GM19239 (cell line): ENCODE data around the gene PALMD.

Source experiments
- DNase-seq: peaks from one replicate; pipeline ENCODE4 v3.0.0; 2011; ENCODE audit warnings: low spot score; ENCODE audit not compliant: insufficient read length
- FAIRE-seq: peaks from 2 replicates; lab custom pipeline; 2011; peaks lifted over from hg19 to GRCh38; lab: Jason Lieb, UNC

The PALMD gene

DNA sequence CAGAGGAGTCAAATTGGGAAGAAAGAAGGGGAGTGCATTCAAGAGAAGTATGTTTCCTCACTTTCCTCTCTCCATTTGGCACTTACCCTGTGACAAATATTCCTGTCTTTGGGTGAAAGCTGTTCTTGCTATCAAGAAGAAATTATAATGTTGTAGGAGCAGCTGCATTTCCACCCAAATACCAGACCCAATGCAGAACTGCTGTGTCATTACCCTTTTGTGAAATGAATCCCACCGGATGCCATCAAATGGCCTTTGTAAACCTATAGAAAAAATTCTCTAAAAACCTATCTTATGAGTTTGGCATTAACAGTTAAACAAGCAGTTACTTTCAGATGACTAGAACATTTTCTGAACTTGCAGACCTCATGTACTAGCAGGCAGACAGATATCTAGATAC is 16.7 kb upstream of the PALMD start:
- DNase-seq (no peak), FAIRE-seq (no peak)

DNA sequence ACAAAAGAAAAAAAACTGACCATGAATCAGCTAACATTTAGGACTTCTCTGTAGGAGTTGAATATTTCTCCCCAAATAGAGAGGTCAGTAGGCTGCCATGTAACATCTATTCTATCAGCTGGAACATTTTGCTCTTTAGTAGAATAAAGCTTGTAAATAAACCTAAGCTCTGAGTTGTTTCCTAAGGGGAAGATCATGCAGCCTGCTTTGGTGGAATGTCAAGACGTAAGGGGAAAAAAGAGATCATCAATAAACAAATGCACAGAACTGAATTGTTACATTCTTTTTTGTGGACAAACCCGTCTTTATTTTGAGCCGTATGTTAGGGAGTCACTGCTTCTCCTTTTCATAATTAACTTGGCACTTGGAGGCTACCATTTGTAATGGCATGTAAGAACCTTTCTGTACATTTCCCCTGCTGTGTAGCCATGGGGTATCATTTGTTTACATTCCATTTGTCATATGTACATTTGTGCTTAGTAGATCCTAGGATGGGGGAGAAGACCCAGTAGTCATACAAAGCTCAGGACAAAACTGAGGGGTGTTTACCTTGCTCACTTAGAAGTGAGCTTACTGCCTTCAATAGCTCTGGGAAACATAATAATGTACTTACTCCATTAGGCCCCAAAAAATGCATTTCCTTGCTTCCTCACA is 10.8 kb upstream of the PALMD start:
- FAIRE-seq (no peak), DNase-seq (no peak)

GRCh38 chr1:99635664-99636063 is 10.2 kb upstream of the PALMD start:
- FAIRE-seq: no peak
- no peak for DNase-seq

DNA sequence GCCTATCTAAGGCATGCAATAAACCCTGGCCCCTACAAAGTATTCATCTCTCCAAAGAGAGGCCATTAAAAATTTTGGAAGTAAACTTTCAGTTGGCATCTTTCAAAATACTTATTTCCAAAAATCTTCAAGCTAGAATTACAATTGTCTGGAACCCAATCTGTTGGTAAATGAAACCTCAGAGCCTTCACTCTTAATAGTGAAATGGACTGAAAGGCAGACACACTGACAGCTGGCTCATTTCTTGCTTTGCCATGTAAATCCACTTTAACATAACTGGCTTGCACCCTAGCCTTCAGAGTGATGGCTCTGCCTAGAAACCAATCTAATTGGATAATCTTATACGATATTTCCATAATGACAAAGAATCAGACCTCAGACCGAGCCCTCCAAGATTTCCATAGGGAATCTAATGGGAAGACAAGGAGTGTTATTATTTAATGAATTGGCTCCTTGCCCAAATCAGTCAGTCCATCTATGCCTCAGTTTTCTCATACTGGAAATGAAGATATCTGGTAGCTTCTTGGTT is 9.2 kb upstream of the PALMD start:
- FAIRE-seq (no peak), DNase-seq (no peak)

DNA sequence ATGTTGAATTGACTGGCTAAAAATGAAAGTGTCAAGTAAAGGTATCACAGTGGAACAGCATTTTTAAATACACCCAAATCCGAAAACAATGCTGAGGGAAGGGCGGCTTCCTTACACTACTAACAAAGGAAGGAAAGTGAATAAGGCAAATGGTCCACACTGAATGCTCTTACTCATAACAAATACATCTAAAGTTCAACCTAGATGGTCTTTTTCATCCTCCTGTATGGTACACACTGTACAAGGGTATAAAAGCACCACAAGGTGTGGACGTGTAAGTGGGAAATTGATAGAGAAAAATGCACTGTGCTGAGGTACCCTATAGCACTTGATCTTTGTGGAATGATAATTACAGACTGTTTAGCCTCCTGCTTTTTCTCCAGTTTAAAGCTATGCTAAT is 7.1 kb upstream of the PALMD start:
- FAIRE-seq (no peak), DNase-seq (no peak)

- FAIRE-seq (no peak), DNase-seq (no peak)
Observed at GRCh38 chr1:99639408-99639807, 6.5 kb upstream of the PALMD start.

GRCh38 chr1:99639945-99640344 is 6.0 kb upstream of the PALMD start:
- DNase-seq: no peak
- FAIRE-seq: no peak

GRCh38 chr1:99640672-99641071 is 5.2 kb upstream of the PALMD start:
- no peak for FAIRE-seq
- no peak for DNase-seq

DNA sequence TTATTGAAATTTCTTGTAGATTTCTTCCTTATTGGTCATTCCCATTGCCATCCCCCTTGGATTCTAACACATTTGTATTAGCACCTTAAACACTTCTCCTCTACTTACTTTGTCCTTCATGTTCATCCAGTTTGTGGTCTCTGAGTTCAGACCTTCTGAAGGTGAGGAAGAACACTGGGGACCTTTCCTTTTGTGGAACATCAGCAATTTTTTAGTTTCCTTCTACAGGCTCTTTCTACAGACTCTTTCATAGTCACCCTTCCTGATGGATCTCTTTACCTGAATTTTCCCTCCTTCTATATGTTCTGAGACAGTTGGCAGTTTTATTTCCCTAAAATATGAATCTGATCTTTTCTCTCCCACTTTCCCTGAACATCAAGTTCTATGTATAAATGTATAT is 4.4 kb upstream of the PALMD start:
- DNase-seq: no peak
- no peak for FAIRE-seq

GRCh38 chr1:99642053-99642452 is 3.9 kb upstream of the PALMD start:
- DNase-seq: no peak
- no peak for FAIRE-seq

GRCh38 chr1:99643021-99643779 is 2.7 kb upstream of the PALMD start:
- FAIRE-seq: no peak
- no peak for DNase-seq

GRCh38 chr1:99644279-99645004 is 1.5 kb upstream of the PALMD start:
- DNase-seq (no peak), FAIRE-seq (no peak)

DNA sequence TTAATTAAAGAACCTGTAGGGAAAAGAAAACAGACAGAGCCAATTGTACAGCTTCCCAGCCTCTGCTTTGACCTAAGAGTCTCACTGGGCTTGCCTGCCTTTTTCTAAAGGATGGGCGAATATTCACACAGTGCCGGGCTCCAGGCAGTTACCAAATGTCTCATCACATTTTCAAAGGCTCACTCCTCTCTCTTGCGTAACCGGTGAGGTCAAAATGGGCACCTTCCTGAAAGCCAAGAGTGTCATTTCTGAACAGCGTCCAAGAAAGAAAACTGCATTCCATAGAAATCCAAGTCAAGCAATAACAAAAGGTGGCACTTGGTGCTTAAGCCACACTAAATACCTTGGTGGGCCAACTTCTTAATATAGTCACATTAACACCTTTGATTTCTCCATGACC is 710 bp upstream of the PALMD start:
- DNase-seq: no peak
- FAIRE-seq: no peak

- FAIRE-seq (no peak), DNase-seq (no peak)
Observed at GRCh38 chr1:99646868-99647267, 955 bp downstream of the PALMD start.

- no peak for FAIRE-seq
- no peak for DNase-seq
Observed at GRCh38 chr1:99647490-99647889, 1.6 kb downstream of the PALMD start.

GRCh38 chr1:99648107-99648506 is 2.2 kb downstream of the PALMD start:
- DNase-seq: no peak
- FAIRE-seq: no peak

- FAIRE-seq: no peak
Observed at GRCh38 chr1:99650030-99650429, 4.1 kb downstream of the PALMD start.

GRCh38 chr1:99650773-99651437 is 5.0 kb downstream of the PALMD start:
- no peak for FAIRE-seq
- DNase-seq: no peak

More at GRCh38 chr1:99650030-99650429, 4.1 kb downstream of the PALMD start:
- no peak for DNase-seq

- DNase-seq (no peak), FAIRE-seq (no peak)
Observed at GRCh38 chr1:99652881-99653281, 7.0 kb downstream of the PALMD start.

GRCh38 chr1:99655376-99655775 is 9.5 kb downstream of the PALMD start:
- FAIRE-seq: no peak
- DNase-seq: no peak

- FAIRE-seq: no peak
- DNase-seq: no peak
Observed at GRCh38 chr1:99656701-99657100, 10.8 kb downstream of the PALMD start.
